Measurements from ENCODE around the gene ZNRF3. TPM values are rescaled to one million over a fixed set of nuclear protein-coding genes. Genes with fewer than 3 reads are reported as not detected.
A peak's percentile ranks its signal among the peaks of the same experiment; 100 is the strongest.

The ZNRF3 gene
- polyA plus RNA-seq, 1 of the 3 experiments (the other 2 are of a cell fraction), result 4.2 TPM

DNA sequence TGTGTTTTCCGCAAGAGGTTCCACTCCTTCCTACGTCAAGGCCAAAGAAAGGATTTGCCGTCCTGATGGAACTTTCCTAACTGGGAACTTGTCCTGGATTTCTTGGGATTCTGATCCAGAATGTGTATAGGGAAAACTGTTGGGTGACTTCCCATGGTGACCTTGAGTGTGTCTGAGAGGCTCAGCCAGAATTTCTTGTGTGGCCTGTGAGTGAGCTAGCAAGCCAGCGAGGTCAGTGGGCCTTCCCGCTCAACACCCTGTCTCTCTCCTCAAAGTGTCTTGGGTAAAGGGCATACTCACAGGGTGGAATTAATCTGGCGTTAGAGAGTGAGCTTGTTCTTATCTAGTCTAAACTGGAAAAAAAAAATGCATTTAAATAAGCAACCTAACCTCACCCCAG is 20.4 kb downstream of the ZNRF3 start:
- H3K27me3 ChIP-seq (ENCODE audit: insufficient read depth), result no peaks in the 10 kb centered on the region
- CTCF ChIA-PET, result interaction anchor here (0.6 to 1.7 kb wide), 2 partner anchors 10 to 136 kb away, joined by 5 to 6 read pairs; no protein-coding TSS in a partner anchor
- peaks cover 7 to 13% of the 10 kb centered on the region in 2 experiments; a peak in 2 of 4 replicates for H3K4me1 ChIP-seq (ENCODE audit: control insufficient read depth in 1 of 2, insufficient read depth in 2 of 2, low read depth in 1 of 2, low read length in 1 of 2)
- H2AFZ ChIP-seq (ENCODE audit: low read depth), result no peak overlapping the region
- H3F3A ChIP-seq (replicated peaks; ENCODE audit: insufficient read depth), result peaks cover 3% of the 10 kb centered on the region
- TF ChIP-seq FOSL2 (IDR thresholded peaks at IDR 0.05; ENCODE audit: borderline replicate concordance, low read depth), result no peak
- TF ChIP-seq ELF1 (IDR thresholded peaks at IDR 0.05), result no peak
- no peak for TF ChIP-seq JUND (IDR thresholded peaks at IDR 0.05)
- no peak for TF ChIP-seq RAD21 (IDR thresholded peaks at IDR 0.05; ENCODE audit: low read length)
- no peak for TF ChIP-seq TCF12 (IDR thresholded peaks at IDR 0.05)
- TF ChIP-seq, protein P1, sequence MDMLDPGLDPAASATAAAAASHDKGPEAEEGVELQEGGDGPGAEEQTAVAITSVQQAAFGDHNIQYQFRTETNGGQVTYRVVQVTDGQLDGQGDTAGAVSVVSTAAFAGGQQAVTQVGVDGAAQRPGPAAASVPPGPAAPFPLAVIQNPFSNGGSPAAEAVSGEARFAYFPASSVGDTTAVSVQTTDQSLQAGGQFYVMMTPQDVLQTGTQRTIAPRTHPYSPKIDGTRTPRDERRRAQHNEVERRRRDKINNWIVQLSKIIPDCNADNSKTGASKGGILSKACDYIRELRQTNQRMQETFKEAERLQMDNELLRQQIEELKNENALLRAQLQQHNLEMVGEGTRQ (IDR thresholded peaks at IDR 0.05; ENCODE audit: borderline replicate concordance, low read depth, low read length), result no peak
- no peak for TF ChIP-seq NRF1 (IDR thresholded peaks at IDR 0.05; ENCODE audit: low read depth, low read length)
- TF ChIP-seq, protein P2, sequence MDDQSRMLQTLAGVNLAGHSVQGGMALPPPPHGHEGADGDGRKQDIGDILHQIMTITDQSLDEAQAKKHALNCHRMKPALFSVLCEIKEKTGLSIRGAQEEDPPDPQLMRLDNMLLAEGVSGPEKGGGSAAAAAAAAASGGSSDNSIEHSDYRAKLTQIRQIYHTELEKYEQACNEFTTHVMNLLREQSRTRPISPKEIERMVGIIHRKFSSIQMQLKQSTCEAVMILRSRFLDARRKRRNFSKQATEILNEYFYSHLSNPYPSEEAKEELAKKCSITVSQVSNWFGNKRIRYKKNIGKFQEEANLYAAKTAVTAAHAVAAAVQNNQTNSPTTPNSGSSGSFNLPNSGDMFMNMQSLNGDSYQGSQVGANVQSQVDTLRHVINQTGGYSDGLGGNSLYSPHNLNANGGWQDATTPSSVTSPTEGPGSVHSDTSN (IDR thresholded peaks at IDR 0.05), result no peak
- no peaks in the 10 kb centered on the region for H3K9me2 ChIP-seq
- H4K20me1 ChIP-seq (ENCODE audit: insufficient read depth), result peaks cover 36% of the 10 kb centered on the region
- H3K4me2 ChIP-seq, result 0 out of 2 replicates have a peak overlapping the region, but pooled peaks have one; percentile 0
- H3K36me3 ChIP-seq (replicated peaks in 1 of 2; ENCODE audit: control insufficient read depth in 1 of 2, insufficient read depth in 2 of 2, low read length in 1 of 2), result no peaks in the 10 kb centered on the region
- no peak overlapping the region for H3K4me3 ChIP-seq (ENCODE audit: low read depth in 2 of 2, low read length in 1 of 2)
- POLR2A ChIA-PET, result no interaction called here
- peaks cover 53% of the 10 kb centered on the region for H3K79me2 ChIP-seq (ENCODE audit: insufficient read depth)
- WGBS (ENCODE audit: low lambda C conversion rate), result 96% methylated on average over 6 of the region's 6 CpGs
- no peak for DNase-seq
- H3K9ac ChIP-seq, result no peak overlapping the region
- no peaks in the 10 kb centered on the region for H3K9me3 ChIP-seq
- no peak overlapping the region for H3K27ac ChIP-seq (ENCODE audit: low read depth in 2 of 2, low read length in 1 of 2)

DNA sequence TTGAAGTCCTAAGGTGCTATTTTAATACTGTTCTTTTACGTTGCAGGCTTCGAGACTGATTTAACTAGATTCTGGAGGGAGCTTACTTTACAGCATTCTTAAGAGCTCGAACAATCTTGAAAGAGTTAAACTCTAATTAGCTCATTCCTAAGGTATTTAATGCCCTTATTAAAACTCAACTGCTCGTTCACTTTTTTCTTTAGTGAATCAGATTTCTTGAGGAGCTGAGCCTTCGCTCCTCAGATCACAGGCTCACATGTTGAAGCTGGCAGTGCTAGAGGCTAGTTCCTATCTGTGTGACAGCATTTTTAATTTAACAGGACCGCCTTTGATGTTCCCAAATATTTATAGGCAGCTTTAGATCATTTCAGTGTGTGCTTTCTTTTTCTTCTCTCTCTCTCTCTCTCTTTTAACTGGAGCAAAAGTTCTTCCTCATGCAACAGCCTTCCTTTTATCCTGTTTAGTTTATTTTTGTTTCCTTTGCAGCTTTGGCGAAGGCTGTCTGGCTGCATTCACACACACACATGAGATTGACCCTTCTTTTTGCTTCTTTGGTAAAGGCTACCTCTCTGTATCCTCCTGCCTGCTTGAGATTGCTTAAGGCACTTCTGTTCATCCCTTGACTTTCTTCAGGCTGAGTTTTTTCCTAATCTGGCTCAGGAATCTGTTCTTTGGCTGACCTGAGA is 21.0 kb downstream of the ZNRF3 start:
- no peak overlapping the region for H3K9ac ChIP-seq
- WGBS (ENCODE audit: low lambda C conversion rate), result 80% methylated on average over 7 of the region's 7 CpGs
- 0 out of 2 replicates have a peak overlapping the region, but pooled peaks have one; percentile 0 for H3K4me2 ChIP-seq
- no peaks in the 10 kb centered on the region for H3K27me3 ChIP-seq (ENCODE audit: insufficient read depth)
- peaks cover 3% of the 10 kb centered on the region for H3F3A ChIP-seq (replicated peaks; ENCODE audit: insufficient read depth)
- H3K9me3 ChIP-seq, result no peaks in the 10 kb centered on the region
- peaks cover 36% of the 10 kb centered on the region for H4K20me1 ChIP-seq (ENCODE audit: insufficient read depth)
- peaks cover 5 to 13% of the 10 kb centered on the region in 2 experiments; a peak in 2 of 4 replicates for H3K4me1 ChIP-seq (ENCODE audit: control insufficient read depth in 1 of 2, insufficient read depth in 2 of 2, low read depth in 1 of 2, low read length in 1 of 2)
- H2AFZ ChIP-seq (ENCODE audit: low read depth), result no peak overlapping the region
- H3K27ac ChIP-seq (ENCODE audit: low read depth in 2 of 2, low read length in 1 of 2), result no peak overlapping the region
- H3K9me2 ChIP-seq, result no peaks in the 10 kb centered on the region
- DNase-seq, result no peak
- POLR2A ChIA-PET, result no interaction called here
- H3K36me3 ChIP-seq (replicated peaks in 1 of 2; ENCODE audit: control insufficient read depth in 1 of 2, insufficient read depth in 2 of 2, low read length in 1 of 2), result no peaks in the 10 kb centered on the region
- CTCF ChIA-PET, result interaction anchor here (1.6 to 1.7 kb wide), 2 partner anchors 49 to 135 kb away, joined by 4 to 6 read pairs; no protein-coding TSS in a partner anchor
- no peak for TF ChIP-seq NFIC (IDR thresholded peaks at IDR 0.05; ENCODE audit: borderline replicate concordance)
- TF ChIP-seq NRF1 (IDR thresholded peaks at IDR 0.05; ENCODE audit: low read depth, low read length), result no peak
- no peak for TF ChIP-seq CHD2 (IDR thresholded peaks at IDR 0.05; ENCODE audit: low read length, partially characterized antibody)
- TF ChIP-seq, protein P3, sequence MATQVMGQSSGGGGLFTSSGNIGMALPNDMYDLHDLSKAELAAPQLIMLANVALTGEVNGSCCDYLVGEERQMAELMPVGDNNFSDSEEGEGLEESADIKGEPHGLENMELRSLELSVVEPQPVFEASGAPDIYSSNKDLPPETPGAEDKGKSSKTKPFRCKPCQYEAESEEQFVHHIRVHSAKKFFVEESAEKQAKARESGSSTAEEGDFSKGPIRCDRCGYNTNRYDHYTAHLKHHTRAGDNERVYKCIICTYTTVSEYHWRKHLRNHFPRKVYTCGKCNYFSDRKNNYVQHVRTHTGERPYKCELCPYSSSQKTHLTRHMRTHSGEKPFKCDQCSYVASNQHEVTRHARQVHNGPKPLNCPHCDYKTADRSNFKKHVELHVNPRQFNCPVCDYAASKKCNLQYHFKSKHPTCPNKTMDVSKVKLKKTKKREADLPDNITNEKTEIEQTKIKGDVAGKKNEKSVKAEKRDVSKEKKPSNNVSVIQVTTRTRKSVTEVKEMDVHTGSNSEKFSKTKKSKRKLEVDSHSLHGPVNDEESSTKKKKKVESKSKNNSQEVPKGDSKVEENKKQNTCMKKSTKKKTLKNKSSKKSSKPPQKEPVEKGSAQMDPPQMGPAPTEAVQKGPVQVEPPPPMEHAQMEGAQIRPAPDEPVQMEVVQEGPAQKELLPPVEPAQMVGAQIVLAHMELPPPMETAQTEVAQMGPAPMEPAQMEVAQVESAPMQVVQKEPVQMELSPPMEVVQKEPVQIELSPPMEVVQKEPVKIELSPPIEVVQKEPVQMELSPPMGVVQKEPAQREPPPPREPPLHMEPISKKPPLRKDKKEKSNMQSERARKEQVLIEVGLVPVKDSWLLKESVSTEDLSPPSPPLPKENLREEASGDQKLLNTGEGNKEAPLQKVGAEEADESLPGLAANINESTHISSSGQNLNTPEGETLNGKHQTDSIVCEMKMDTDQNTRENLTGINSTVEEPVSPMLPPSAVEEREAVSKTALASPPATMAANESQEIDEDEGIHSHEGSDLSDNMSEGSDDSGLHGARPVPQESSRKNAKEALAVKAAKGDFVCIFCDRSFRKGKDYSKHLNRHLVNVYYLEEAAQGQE (IDR thresholded peaks at IDR 0.05; ENCODE audit: low read depth, low read length), result no peak
- H3K79me2 ChIP-seq (ENCODE audit: insufficient read depth), result peaks cover 52% of the 10 kb centered on the region
- no peak overlapping the region for H3K4me3 ChIP-seq (ENCODE audit: low read depth in 2 of 2, low read length in 1 of 2)

Data from SK-N-SH (cell line).